Activated CD8-positive, alpha-beta memory T cell treated with anti-CD3 and anti-CD28 coated beads for 4 hours (primary cell): ENCODE results near the gene PAWR.
"Not testable (repeated sequence)": the region's sequence is repeated elsewhere in the genome, so short reads cannot be mapped to it uniquely, and the experiment has no call there.

ENCODE experiments used
- DNase-seq, 2 donors: peaks; one replicate each; pipeline ENCODE4 v3.0.0-alpha.2; 2020; ENCODE audit warnings: low read depth in 2 of 2

PAWR gene

DNA sequence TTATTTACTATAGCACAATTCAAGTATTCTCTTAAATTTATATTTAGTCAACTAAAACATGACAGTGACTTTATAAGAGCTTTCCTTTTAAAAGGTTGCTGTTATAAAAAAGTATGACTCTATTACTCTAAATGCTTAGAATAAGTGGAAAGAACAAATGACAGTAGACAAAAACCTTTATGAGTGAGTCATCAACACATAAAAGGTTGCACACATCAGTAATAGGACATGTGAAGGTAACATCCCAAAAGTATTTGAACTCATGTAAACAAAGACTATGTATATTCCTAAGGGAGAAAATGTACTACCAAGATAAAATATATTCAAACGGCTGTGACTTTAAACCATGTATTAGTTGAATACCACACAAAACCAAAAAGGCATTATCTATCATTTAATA lies 98.8 kb downstream of the PAWR start:
- no peak for DNase-seq

DNA sequence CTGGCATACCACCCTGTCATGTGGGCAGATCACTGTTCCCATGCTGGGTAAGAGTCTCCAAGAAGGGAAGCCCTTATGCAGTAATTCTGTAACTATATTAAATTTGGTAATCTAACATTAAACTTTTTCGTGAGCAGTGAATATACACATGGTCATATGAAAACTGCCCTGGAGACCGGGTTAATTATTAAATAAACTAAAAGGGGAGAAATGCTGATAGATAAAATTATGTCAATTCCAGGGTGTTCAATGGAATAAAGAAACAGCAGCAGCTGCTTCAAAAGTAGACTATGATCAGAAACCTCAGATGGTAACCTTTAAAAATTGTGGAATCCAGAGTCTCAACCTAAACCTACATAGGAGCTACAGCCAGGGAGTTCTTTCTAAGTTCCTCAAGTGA lies 100.0 kb downstream of the PAWR start:
- DNase-seq, result no peak

DNA sequence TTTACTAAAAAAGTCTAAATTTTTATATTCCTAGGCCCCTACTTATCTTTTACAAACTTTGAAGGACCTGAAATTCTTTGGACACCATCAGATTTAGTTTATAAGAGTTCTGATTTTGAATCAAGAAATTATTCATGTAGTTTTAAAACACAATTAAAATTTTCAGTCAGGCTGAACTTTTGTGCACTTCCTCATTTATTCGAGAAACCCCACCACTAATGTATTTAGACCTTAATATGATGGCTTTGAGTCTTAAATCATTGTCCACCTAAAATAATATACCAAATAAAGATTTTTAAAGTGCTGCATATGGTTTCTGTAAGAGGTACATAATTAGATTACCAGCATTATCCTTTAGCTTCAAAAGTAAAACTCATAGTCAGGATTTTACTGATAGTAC lies 103.4 kb downstream of the PAWR start:
- no peak for DNase-seq

DNA sequence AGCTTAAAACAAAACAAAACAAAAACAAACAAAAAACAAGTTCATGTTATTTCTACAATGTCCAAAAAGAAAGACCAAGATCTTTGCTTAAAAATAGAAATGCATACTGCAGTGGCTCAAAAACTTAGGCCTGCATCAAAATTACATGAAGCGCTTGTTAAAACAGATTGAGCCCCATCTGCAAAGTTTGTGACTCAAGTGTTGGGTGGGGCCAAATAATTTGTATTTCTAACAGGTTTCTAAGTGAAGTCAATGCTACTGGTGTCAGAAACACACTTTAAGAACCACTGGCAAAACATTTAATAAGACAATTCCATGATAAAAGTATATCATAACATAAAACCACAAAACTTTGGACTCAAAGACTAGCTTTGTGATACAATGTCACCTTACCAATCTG lies 105.6 kb downstream of the PAWR start:
- DNase-seq, result no peak

DNA sequence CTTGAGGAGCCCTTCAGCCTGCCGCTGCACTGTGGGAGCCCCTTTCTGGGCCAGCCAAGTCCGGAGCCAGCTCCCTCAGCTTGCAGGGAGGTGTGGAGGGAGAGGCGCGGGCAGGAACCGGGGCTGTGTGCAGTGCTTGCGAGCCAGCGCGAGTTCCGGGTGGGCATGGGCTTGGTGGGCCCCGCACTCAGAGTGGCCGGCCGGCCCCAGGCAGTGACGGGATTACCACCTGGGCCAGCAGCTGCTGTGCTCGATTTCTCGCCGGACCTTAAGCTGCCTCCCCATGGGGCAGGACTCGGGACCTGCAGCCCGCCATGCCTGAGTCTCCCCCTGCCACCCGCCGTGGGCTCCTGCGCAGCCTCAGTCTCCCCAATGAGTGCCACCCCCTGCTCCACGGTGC lies 116.9 kb downstream of the PAWR start:
- DNase-seq, result no peak

DNA sequence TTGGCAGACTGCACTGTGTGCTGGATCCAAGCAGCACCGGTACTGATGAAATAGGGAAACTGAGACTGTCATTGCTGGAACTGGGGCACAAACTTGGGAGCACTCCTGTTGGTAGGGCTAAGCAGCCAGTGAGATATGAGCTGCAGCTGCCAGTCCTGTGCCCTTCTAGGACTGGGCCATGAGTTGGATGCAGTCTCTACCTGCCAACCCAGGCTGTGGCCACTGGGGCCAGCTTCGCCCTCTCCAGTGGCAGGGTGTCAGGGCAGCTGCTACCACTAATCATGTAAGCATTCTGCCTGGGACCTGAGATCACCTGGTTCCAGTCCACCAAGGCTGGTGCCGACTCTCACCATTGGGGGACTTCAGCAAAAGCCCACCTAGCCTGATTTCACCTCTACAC lies 121.1 kb downstream of the PAWR start:
- no peak for DNase-seq

DNA sequence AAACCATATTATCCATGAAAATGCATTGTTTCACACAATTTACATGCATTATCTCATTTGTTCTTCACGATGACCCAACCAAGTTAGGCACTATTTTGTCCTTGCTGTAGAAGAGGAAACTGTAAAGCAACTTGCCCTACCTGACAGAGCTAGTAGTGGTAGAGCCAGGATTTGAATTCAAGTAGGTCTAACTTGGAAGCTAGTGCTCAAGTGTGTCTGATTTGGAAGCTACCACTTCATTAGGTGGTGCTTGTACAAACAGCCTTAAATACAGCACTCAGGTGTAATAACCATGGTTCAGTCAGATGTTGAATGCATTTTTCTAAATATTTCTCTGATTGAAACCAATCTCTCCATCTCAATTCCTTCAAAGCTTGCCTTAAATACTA lies 123.6 kb downstream of the PAWR start:
- no peak for DNase-seq

DNA sequence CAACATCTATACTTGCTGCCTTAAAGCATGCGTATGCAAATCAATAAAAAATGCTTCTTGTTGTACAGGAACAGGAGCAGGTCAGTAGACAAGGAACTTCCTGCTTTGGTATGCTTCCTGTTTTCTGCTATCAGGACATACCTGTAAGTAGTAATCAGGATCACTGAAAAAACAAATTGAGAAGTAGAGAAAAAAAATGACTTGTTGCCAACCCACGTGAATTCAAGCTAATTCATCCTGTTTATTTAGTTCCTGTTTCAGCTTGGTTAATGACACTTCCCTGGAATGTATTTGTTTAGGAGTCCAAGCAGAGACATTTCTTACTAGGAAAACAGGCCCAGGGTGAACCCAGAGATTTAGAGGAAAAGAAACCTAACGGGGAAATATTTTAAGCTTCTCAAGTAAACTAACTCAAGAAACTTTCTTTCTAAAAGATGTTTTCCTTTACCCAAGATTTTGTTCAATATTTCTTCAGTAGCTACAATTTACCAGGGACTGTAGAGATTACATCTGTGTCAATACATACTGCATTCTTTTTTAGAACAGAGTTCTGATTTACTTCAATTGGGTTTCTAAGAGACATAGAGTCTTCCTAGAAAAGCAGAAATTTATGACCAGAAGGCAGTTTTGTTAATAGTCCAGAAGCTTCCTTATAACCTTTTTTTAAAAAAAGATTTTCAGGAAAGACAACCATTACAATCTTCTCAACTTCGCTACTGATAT lies 124.2 kb downstream of the PAWR start:
- DNase-seq, result no peak

DNA sequence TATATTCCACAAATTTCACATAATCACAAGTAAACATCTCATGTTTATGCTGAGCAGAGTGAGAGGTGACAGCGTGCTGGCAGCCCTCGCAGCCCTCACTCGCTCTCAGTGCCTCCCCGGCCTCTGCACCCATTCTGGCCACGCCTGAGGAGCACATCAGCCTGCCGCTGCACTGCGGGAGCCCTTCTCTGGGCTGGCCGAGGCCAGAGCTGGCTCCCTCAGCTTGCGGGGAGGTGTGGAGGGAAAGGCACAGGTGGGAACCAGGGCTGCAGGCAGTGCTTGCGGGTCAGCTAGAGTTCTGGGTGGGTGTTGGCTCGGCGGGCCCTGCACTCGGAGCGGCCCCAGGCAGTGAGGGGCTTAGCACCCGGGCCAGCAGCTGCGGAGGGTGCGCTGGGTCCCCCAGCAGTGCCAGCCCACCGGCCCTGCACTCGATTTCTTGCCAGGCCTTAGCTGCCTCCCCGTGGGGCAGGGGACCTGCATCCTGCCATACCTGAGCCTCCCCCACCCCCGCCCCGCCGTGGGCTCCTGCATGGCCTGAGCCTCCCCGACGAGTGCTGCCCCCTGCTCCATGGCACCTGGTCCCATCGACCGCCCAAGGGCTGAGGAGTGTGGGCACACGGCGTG lies 125.9 kb downstream of the PAWR start:
- not testable (repeated sequence) for DNase-seq

DNA sequence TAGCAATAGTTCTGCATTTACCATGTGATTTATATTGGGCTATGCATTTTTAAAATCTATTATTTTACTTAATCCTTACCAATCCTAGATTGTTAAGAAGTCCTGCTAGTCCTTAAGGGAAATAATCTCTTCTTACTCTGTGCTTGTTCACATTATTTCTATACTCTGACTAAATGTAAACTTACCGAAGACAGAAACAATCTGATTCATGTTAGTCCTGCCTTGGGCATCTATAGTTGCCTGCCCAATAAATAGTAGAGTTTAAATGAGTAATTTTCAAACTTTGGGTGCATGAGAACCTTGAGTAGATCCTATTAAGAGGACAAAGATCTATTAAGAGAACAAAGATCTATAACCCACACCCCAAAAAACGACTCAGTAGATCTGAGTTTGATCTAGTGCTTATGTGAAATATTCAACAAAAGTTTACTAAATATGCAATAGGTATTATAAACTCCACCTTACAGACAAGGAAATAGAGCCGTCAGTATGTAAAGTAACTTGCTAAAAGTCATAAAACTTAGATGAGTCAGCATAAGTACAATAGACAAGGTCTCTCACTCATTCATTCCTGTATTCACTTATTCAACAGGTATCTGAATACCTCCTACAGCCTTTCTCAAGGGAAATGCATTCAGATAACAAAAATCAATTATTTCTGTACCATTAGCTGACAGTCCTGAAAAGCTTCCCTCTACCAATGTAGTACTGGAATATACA lies 127.6 kb downstream of the PAWR start:
- no peak for DNase-seq

DNA sequence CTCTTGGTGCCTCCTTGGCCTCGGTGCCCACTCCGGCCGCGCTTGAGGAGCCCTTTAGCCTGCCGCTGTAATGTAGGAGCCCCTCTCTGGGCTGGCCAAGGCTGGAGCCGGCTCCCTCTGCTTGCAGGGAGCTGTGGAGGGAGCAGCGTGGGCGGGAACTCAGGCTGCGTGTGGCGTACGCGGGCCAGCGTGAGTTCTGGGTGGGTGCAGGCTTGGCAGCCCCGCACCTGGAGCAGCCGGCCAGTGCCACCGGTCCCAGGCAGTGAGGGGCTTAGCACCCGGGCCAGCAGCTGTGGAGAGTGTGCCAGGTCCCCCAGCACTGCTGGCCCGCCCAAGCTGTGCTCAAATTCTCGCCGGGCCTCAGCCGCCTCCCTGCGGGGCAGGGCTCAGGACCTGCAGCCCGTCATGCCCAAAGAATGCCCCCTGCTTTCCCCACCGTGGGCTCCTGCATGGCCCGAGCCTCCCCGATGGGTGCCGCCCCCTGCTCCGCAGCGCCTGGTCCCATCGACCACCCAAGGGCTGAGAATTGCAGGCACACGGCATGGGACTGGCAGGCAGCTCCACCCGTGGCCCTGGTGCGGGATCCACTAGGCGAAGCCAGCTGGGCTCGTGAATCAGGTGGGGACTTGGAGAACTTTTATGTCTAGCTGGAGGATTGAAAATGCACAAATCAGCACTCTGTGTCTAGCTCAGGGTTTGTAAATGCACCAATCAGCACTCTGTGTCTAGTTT lies 129.2 kb downstream of the PAWR start:
- DNase-seq, result no peak

DNA sequence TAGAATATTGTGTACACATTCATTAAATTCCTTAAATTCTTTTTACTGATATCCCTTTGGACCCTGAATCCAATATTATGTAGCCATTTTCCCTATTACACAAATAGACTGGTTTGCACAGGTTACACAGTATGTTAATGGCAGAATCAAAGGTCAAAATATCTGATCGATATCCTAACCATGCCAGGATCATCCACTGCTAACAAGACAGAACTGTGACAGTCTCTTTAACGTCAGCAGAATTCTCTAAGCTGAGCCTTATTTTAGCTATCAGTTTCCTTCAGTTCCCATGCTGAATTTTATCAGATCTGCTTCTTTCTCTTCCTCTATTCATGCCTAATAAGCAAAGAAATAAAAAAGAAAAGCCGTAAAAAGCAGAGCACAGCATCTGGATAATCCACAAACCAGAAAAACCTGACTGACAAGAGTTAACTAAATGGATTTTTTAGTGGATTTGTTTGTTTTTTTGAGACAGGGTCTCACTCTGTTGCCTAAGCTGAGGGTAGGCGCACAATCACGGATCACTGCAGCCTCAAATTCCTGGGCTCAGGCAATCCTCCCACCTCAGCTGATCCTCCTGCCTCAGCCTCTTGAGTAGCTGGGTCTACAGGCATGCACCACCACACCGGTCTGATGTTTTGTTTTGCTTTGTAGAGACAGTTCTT lies 130.4 kb downstream of the PAWR start:
- no peak for DNase-seq

DNA sequence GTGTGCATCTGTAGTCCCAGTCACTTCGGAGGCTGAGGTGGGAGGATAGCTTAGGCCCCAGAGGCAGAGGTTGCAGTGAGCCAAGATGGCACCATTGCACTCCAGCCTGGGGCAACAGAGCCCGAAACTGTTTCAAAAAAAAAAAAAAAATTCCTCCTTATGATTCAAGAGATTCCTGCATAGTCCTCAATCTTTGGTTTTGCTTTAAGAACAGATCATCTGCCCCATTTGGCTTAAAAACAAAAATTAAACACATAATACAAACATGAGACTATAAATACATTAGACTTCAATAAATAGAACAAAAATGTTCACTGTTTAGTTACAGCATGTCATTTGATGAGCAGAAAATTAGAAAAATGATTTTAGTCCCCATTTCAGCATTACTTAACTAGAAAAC lies 131.2 kb downstream of the PAWR start:
- no peak for DNase-seq

DNA sequence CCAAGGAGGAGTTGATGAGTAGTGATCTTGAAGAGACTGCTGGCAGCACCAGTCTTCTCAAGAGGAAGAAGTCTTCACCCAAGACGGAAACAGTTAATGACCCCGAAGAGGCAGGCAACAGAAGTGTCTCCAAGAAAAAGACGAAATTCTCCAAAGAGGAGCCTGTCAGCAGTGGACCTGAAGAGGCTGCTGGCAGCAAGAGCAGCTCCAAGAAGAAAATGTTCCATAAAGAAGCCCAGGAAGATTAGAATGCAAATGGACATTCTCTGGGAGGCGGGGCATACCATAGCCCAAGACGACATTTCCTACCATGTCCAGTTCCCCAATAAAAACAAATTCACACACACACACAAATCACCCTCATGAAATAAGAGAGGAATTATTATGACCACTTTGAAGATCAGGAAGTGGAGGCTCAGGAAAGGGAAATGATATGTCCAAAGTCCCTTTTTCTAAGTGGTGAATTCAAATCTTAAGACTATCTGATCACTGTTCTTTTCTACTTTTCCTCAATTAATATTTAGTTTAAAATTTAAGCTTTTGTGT lies 131.8 kb downstream of the PAWR start:
- no peak for DNase-seq

DNA sequence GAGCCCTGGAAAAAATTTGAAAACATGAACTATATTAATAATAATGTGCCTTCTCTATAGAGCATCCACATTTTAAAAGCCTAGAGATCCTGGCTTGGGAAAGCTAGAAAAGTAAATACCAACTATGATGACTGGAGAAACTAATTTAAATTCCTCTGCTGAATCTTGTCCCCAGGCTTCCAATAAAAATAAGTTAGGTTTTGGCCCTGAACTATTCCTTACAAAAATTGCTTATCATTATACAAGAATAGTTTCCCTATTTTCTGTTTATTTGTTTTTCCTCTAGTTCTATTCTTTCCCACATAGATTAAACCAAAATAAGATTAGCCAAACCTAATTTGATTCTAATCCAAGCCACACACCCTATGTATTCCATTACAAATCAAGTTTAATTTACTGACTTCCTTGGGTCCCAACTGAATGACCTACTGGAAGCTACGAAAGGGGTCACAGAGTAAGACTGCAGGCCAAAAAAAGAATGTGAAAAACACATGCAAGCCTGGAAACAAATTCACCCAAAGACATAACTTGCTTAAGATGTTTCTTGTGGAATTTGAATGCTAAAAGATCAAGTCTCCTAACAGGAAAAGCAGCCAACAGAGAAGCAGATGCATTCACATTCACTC lies 133.0 kb downstream of the PAWR start:
- DNase-seq, result no peak

DNA sequence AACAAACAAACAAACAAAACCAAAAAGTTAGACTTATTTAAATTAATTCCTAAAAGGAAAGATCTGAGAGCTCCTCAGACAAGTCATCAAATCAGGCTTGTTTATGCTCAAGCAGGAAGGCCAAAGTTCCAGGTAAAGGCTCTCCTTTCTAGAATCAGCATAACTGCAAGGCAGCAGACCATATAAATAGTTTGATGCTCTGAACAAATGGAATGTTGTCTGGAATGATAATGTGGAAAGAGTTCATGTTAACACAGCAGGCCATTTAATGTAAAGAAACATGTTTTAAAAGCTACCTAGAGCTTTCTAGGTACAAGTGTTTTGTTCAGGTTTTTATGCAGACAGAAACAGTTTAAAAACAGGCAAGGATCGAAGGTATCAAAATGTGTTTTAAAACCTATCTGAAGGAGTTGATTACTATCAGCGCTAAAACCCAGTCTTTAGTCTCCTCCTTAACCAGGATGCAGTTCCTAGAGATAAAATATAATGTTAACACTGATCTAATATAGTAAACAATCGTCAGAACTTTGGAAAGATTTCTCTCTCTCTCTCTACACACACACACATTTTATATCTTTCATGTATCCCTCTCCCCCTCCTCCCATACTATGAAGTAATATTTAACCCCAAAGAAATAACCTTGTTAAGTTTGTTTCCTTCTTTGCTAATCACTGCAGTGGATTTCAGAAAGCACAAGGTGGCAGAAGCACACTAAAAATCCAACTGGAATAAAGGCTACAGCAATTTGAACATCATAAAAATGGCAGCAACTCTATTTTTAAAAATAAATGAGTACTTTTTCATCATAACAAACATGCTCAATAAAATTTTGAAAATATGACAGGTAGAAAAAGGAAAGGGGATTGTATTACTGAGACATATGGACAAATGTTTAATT lies 135.5 kb downstream of the PAWR start:
- DNase-seq, result no peak

DNA sequence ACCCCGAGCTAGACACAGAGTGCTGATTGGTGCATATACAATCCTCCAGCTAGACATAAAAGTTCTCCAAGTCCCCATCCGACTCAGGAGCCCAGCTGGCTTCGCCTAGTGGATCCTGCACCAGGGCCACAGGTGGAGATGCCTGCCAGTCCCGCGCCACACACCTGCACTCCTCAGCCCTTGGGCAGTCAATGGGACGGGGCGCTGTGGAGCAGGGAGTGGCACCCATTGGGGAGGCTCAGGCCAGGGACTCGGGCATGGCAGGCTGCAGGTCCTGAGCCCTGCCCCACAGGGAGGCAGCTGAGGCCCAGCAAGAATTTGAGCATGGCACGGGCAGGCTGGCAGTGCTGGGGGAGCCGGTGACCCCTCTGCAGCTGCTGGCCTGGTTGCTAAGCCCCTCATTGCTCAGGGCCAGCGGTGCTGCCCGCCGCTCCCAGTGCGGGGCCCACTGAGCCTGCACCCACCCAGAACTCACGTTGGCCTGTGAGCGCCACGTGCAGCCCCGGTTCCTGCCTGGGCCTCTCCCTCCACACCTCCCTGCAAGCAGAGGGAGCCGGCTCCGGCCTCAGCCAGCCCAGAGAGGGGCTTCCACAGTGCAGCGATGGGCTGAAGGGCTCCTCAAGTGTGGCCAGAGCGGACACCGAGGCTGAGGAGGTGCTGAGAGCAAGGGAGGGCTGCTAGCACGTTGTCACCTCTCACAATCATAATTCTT lies 136.7 kb downstream of the PAWR start:
- DNase-seq, result no peak

DNA sequence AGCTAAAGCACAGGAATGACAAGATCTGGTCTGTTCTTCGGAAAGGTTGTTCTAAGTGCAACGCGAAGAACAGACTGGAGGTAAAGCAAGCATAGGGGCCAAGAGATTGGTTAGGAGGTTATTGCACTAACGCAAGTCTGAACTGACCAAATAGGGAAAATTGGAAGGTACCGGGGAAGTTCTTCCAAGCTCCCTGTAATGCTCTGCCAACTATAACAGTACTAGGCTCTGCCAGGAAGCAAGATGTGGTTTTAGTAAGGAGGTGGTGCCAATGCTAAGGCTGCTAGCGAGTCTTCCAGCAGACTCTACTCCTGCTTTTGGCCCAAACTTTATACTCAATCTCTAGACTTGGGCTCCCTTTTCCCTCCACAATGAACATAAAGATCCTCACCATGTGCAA lies 138.6 kb downstream of the PAWR start:
- DNase-seq, result no peak

DNA sequence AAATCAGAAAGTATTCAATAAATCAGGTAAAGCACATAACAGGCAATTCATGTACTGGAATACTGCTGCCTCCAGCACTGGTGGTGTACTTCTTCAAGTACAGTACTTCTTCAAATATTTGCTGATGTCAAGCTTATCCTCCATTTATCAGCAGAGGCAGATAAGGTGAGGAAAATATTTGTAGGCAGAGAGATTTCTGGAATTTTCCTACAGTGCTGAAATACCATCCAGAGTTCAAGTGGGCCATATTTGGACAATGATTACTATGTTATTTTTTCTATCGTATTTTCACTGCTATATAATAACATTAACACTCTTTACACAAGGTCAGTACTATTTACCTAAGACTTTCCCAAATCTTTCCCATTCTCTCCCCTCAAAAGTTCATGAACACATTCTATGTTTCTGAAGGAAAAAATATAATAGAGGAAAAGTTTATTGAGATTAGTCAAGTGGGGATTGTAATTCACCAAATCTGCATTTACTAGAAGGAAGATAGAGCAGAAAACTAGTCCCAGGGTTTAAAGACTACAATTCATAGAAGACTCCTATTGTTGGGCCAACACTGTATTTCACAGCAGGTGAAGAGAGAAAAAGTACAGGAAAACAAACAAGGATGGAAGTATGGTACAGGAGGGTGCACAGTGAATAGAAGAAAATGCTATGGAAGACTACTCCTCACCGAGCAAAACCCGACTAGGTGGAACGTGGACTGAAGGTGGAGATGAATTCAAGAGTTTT lies 141.1 kb downstream of the PAWR start:
- no peak for DNase-seq
